ENCODE data around the gene SH3RF1. TPM values are rescaled to one million over a fixed set of nuclear protein-coding genes. Genes with fewer than 3 reads are reported as not detected.

Gene SH3RF1
- total RNA-seq, 1 donor from 2014 or later: 25.6 TPM

- no peaks in the 10 kb centered on the region for H3K36me3 ChIP-seq (ENCODE audit: control insufficient read depth, insufficient read depth, low read length)
- no peaks in the 10 kb centered on the region for H3K27me3 ChIP-seq (ENCODE audit: control insufficient read depth, insufficient read depth, low read length)
- no peak overlapping the region for H3K4me3 ChIP-seq (ENCODE audit: low read depth, low read length)
- no peak for TF ChIP-seq CTCF (IDR thresholded peaks at IDR 0.05; ENCODE audit: insufficient read depth, low read length, poor library complexity, severe bottlenecking)
- DNase-seq (ENCODE audit: low read depth): no peak
These were observed 37.1 kb downstream of the SH3RF1 start for GRCh38 chr4:169233691-169234090.

- no peak for DNase-seq (ENCODE audit: low read depth)
- Histone ChIP-seq H3K27me3 (ENCODE audit: control insufficient read depth, insufficient read depth, low read length) (no peaks in the 10 kb centered on the region), H3K36me3 (ENCODE audit: control insufficient read depth, insufficient read depth, low read length) (no peaks in the 10 kb centered on the region), H3K4me3 (ENCODE audit: low read depth, low read length) (no peak overlapping the region)
- no peak for TF ChIP-seq CTCF (IDR thresholded peaks at IDR 0.05; ENCODE audit: insufficient read depth, low read length, poor library complexity, severe bottlenecking)
These were observed 39.0 kb downstream of the SH3RF1 start for GRCh38 chr4:169231647-169232262.

GRCh38 chr4:169229571-169230028, 41.2 kb downstream of the SH3RF1 start:
- DNase-seq (ENCODE audit: low read depth): no peak
- Histone ChIP-seq H3K4me3 (ENCODE audit: low read depth, low read length) (no peak overlapping the region), H3K27me3 (ENCODE audit: control insufficient read depth, insufficient read depth, low read length) (no peaks in the 10 kb centered on the region), H3K36me3 (ENCODE audit: control insufficient read depth, insufficient read depth, low read length) (no peaks in the 10 kb centered on the region)
- TF ChIP-seq CTCF (IDR thresholded peaks at IDR 0.05; ENCODE audit: insufficient read depth, low read length, poor library complexity, severe bottlenecking): no peak

GRCh38 chr4:169228076-169228475, 42.7 kb downstream of the SH3RF1 start:
- no peak for DNase-seq (ENCODE audit: low read depth)
- TF ChIP-seq CTCF (IDR thresholded peaks at IDR 0.05; ENCODE audit: insufficient read depth, low read length, poor library complexity, severe bottlenecking): no peak
- Histone ChIP-seq H3K4me3 (ENCODE audit: low read depth, low read length) (no peak overlapping the region), H3K36me3 (ENCODE audit: control insufficient read depth, insufficient read depth, low read length) (no peaks in the 10 kb centered on the region), H3K27me3 (ENCODE audit: control insufficient read depth, insufficient read depth, low read length) (no peaks in the 10 kb centered on the region)

GRCh38 chr4:169226565-169226964, 44.2 kb downstream of the SH3RF1 start:
- H3K27me3 ChIP-seq (ENCODE audit: control insufficient read depth, insufficient read depth, low read length): no peaks in the 10 kb centered on the region
- DNase-seq (ENCODE audit: low read depth): no peak
- H3K36me3 ChIP-seq (ENCODE audit: control insufficient read depth, insufficient read depth, low read length): no peaks in the 10 kb centered on the region
- TF ChIP-seq CTCF (IDR thresholded peaks at IDR 0.05; ENCODE audit: insufficient read depth, low read length, poor library complexity, severe bottlenecking): no peak
- no peak overlapping the region for H3K4me3 ChIP-seq (ENCODE audit: low read depth, low read length)

GRCh38 chr4:169225812-169226211, 44.9 kb downstream of the SH3RF1 start:
- Histone ChIP-seq H3K4me3 (ENCODE audit: low read depth, low read length) (no peak overlapping the region), H3K36me3 (ENCODE audit: control insufficient read depth, insufficient read depth, low read length) (no peaks in the 10 kb centered on the region), H3K27me3 (ENCODE audit: control insufficient read depth, insufficient read depth, low read length) (no peaks in the 10 kb centered on the region)
- no peak for DNase-seq (ENCODE audit: low read depth)
- no peak for TF ChIP-seq CTCF (IDR thresholded peaks at IDR 0.05; ENCODE audit: insufficient read depth, low read length, poor library complexity, severe bottlenecking)

Data from kidney epithelial cell (primary cell).